HCT116 (cell line): ENCODE measurements around the gene WBP1L. TPM values are rescaled to one million over a fixed set of nuclear protein-coding genes. Genes with fewer than 3 reads are reported as not detected.

Experiments used
- ATAC-seq: fragments of 200-7000 bp; cut with Tn5 transposase; 2 replicates; pipeline ENCODE4 v1.9.1; 2020; ENCODE audit warnings: mild to moderate bottlenecking, moderate library complexity
- BruUV-seq: library from RNA; stranded (reverse); fragments of 400-500 nt; replicated peaks from 2 replicates; lab custom pipeline; 2021; lab: Mats Ljungman, UMichigan
- CTCF ChIA-PET: fragments of 300-600 bp; sonication (Branson Sonifier 250); formaldehyde crosslinking; loops from one replicate; lab custom pipeline; 2021; ENCODE audit warnings: antibody characterized with exemption; lab: Charles Lee
- POLR2A ChIA-PET: fragments of 300-600, 350-600 bp; sonication (Branson Sonifier 250); formaldehyde crosslinking; loops from one replicate; lab custom pipeline; 2021; ENCODE audit warnings: antibody characterized with exemption; lab: Charles Lee
- RAD21 ChIA-PET, 2 experiments: fragments of 300-600 bp; sonication (Branson Sonifier 250); formaldehyde crosslinking; loops; one replicate each; lab custom pipeline; 2023; ENCODE audit warnings: low total read pairs in 2 of 2; ENCODE audit not compliant: uncharacterized antibody in 2 of 2, unreplicated experiment in 2 of 2, low non-redundant PET in 1 of 2; lab: Charles Lee
- DNase-seq: peaks from one replicate; pipeline ENCODE4 v3.0.0-alpha.2; 2010; ENCODE audit warnings: low read depth, low spot score
- H2AFZ ChIP-seq: fragments of 200-600 bp; shearing (Covaris generic), sonication (generic); 2 replicates; pipeline ENCODE4 v1.6.1; 2017; ENCODE audit warnings: low read depth, mixed run types, mixed read lengths, antibody characterized with exemption, low read length; ENCODE audit not compliant: poor library complexity, severe bottlenecking
- H3K27ac ChIP-seq: 2 replicates; pipeline ENCODE4 v1.5.1; 2012; ENCODE audit warnings: low read depth, low read length
- H3K27me3 ChIP-seq: fragments of 200-600 bp; sonication (generic); 2 replicates; pipeline ENCODE4 v1.6.1; 2016; ENCODE audit warnings: mixed run types, low read length, mixed read lengths; ENCODE audit not compliant: insufficient read depth
- H3K36me3 ChIP-seq, 2 experiments: fragments of 200-500 bp in 1 of 2; fragments of 200-600 bp in 1 of 2; sonication (Bioruptor generic) in 1 of 2; sonication (generic) in 1 of 2; 2 replicates each; pipeline versions ENCODE4 v1.5.1 to v1.6.1; 2014 to 2016; ENCODE audit warnings: low read length in 2 of 2, inconsistent platforms in 1 of 2, mixed read lengths in 1 of 2, mixed run types in 1 of 2; ENCODE audit not compliant: insufficient read depth in 2 of 2, control insufficient read depth in 1 of 2
- H3K4me1 ChIP-seq, 2 experiments: fragments of 200-600 bp in 1 of 2; sonication (generic) in 1 of 2; 2 replicates each; pipeline versions ENCODE4 v1.5.1 to v1.6.1; 2012 to 2017; ENCODE audit warnings: low read length in 2 of 2, inconsistent platforms in 1 of 2, mild to moderate bottlenecking in 1 of 2, mixed read lengths in 1 of 2, mixed run types in 1 of 2, moderate library complexity in 1 of 2; ENCODE audit not compliant: insufficient read depth in 2 of 2, control insufficient read depth in 1 of 2
- H3K4me2 ChIP-seq: fragments of 200-600 bp; sonication (generic); 2 replicates; pipeline ENCODE4 v1.6.1; 2017; ENCODE audit warnings: mixed run types, low read length, mixed read lengths
- H3K4me3 ChIP-seq, 2 experiments: fragments of 200-600 bp in 1 of 2; sonication (generic) in 1 of 2; replicated peaks in 1 of 2; 2 replicates each; pipeline ENCODE4 v1.5.1; 2011 to 2016; ENCODE audit warnings: low read length in 2 of 2, control low read depth in 1 of 2, low read depth in 1 of 2, mild to moderate bottlenecking in 1 of 2, mixed read lengths in 1 of 2, mixed run types in 1 of 2
- H3K79me2 ChIP-seq: fragments of 200-600 bp; sonication (generic); 2 replicates; pipeline ENCODE4 v1.6.1; 2017; ENCODE audit warnings: mild to moderate bottlenecking, mixed run types, low read length, moderate library complexity, mixed read lengths; ENCODE audit not compliant: insufficient read depth
- H3K9ac ChIP-seq: fragments of 200-600 bp; sonication (generic); 2 replicates; pipeline ENCODE4 v1.6.1; 2016; ENCODE audit warnings: low read length, mixed read lengths
- H3K9me2 ChIP-seq: fragments of 200-600 bp; sonication (generic), shearing (Covaris generic); 2 replicates; pipeline ENCODE4 v1.6.1; 2017; ENCODE audit warnings: mixed run types, mild to moderate bottlenecking, moderate library complexity; ENCODE audit not compliant: insufficient read depth
- H3K9me3 ChIP-seq, 2 experiments: fragments of 200-500 bp in 1 of 2; fragments of 200-600 bp in 1 of 2; sonication (Bioruptor generic) in 1 of 2; sonication (generic) in 1 of 2; 2 replicates each; pipeline ENCODE4 v1.6.1; 2014 to 2017; ENCODE audit warnings: low read length in 2 of 2, mixed read lengths in 2 of 2, inconsistent platforms in 1 of 2, low read depth in 1 of 2, mild to moderate bottlenecking in 1 of 2, mixed run types in 1 of 2, moderate library complexity in 1 of 2; ENCODE audit not compliant: control insufficient read depth in 1 of 2, insufficient read depth in 1 of 2
- H4K20me1 ChIP-seq: fragments of 200-600 bp; sonication (generic), shearing (Covaris generic); 2 replicates; pipeline ENCODE4 v1.6.1; 2017; ENCODE audit warnings: mixed run types, mild to moderate bottlenecking, moderate library complexity; ENCODE audit not compliant: insufficient read depth
- EGR1 ChIP-seq: IDR thresholded peaks from 2 replicates; pipeline ENCODE4 v1.6.1; 2012; ENCODE audit warnings: low read depth
- ELF1 ChIP-seq: IDR thresholded peaks from 2 replicates; pipeline ENCODE4 v1.6.1; 2012; ENCODE audit warnings: low read depth, borderline replicate concordance
- EZH2 ChIP-seq: fragments of 200-600 bp; sonication (generic); IDR thresholded peaks from 2 replicates; pipeline ENCODE4 v1.6.1; 2017; ENCODE audit warnings: antibody characterized with exemption, mixed run types
- EZH2phosphoT487 ChIP-seq: fragments of 200-600 bp; IDR thresholded peaks from 2 replicates; pipeline ENCODE4 v1.6.1; 2018; ENCODE audit warnings: antibody characterized with exemption, borderline replicate concordance
- JUND ChIP-seq: IDR thresholded peaks from 2 replicates; pipeline ENCODE4 v1.6.1; 2012
- POLR2AphosphoS5 ChIP-seq: IDR thresholded peaks from 2 replicates; pipeline ENCODE4 v1.6.1; 2011; ENCODE audit warnings: mild to moderate bottlenecking, low read depth, low read length, moderate library complexity
- RAD21 ChIP-seq: IDR thresholded peaks from 2 replicates; pipeline ENCODE4 v1.6.1; 2012; ENCODE audit warnings: low read depth, mild to moderate bottlenecking
- SIN3A ChIP-seq: IDR thresholded peaks from 2 replicates; pipeline ENCODE4 v1.6.1; 2012; ENCODE audit warnings: low read depth
- SP1 ChIP-seq: IDR thresholded peaks from 2 replicates; pipeline ENCODE4 v1.6.1; 2012; ENCODE audit warnings: low read depth
- SRF ChIP-seq: IDR thresholded peaks from 2 replicates; pipeline ENCODE4 v1.6.1; 2012; ENCODE audit warnings: low read depth
- TCF7L2 ChIP-seq: IDR thresholded peaks from 2 replicates; pipeline ENCODE4 v1.7.0; 2011; ENCODE audit warnings: borderline replicate concordance, inconsistent platforms; ENCODE audit not compliant: insufficient read depth, insufficient read length; ENCODE audit errors: extremely low read depth
- YY1 ChIP-seq: IDR thresholded peaks from 2 replicates; pipeline ENCODE4 v1.6.1; 2011; ENCODE audit warnings: low read length, low read depth, moderate library complexity, mild to moderate bottlenecking; ENCODE audit not compliant: insufficient replicate concordance; ENCODE audit errors: extremely low read depth
- ZFX ChIP-seq: fragments of 450-650 bp; IDR thresholded peaks from 2 replicates; pipeline ENCODE4 v1.6.1; 2017
- ZNF274 ChIP-seq: fragments of 200-500 bp; sonication (Bioruptor generic); IDR thresholded peaks from 2 replicates; pipeline ENCODE4 v1.6.1; 2014; ENCODE audit warnings: mild to moderate bottlenecking, low read depth, low read length, inconsistent platforms
- intact Hi-C: fragments of 100-400 bp; cut with micrococcal nuclease; formaldehyde crosslinking; loops from 2 replicates; pipeline ENCODE4 v1.10.0; 2022
- total RNA-seq: library from RNA; stranded (reverse); gene quantifications from one replicate; pipeline ENCODE4 v1.2.1, GENCODE V29; 2021; ENCODE audit not compliant: unreplicated experiment
- TF ChIP-seq, protein P1 (sequence below): IDR thresholded peaks from 2 replicates; pipeline ENCODE4 v1.6.1; 2012; ENCODE audit warnings: low read depth
- TF ChIP-seq, protein P2 (sequence below): IDR thresholded peaks from 2 replicates; pipeline ENCODE4 v1.6.1; 2012
- TF ChIP-seq, protein P3 (sequence below): IDR thresholded peaks from 2 replicates; pipeline ENCODE4 v1.6.1; 2012

Gene WBP1L
- total RNA-seq, 1 experiment from 2014 or later, result 25.2 TPM

DNA sequence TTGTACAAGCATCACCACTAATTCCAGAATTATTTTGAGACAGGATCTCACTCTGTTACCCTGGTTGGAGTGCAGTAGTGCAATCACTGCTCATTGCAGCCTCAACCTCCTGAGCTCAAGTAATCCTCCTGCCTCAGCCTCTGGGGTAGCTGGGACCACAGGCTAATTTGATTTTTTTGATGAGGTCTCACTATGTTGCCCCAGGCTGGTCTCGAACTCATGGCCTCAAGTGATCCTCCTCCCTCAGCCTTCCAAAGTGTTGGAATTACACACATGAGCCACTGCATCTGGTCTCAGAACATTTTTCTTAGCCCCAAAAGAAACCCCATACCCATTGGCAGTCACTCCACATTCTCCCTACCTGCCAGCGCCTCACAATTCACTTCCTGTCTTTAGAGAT, 3.5 kb upstream of the WBP1L start (continued):
- TF ChIP-seq, protein P1, sequence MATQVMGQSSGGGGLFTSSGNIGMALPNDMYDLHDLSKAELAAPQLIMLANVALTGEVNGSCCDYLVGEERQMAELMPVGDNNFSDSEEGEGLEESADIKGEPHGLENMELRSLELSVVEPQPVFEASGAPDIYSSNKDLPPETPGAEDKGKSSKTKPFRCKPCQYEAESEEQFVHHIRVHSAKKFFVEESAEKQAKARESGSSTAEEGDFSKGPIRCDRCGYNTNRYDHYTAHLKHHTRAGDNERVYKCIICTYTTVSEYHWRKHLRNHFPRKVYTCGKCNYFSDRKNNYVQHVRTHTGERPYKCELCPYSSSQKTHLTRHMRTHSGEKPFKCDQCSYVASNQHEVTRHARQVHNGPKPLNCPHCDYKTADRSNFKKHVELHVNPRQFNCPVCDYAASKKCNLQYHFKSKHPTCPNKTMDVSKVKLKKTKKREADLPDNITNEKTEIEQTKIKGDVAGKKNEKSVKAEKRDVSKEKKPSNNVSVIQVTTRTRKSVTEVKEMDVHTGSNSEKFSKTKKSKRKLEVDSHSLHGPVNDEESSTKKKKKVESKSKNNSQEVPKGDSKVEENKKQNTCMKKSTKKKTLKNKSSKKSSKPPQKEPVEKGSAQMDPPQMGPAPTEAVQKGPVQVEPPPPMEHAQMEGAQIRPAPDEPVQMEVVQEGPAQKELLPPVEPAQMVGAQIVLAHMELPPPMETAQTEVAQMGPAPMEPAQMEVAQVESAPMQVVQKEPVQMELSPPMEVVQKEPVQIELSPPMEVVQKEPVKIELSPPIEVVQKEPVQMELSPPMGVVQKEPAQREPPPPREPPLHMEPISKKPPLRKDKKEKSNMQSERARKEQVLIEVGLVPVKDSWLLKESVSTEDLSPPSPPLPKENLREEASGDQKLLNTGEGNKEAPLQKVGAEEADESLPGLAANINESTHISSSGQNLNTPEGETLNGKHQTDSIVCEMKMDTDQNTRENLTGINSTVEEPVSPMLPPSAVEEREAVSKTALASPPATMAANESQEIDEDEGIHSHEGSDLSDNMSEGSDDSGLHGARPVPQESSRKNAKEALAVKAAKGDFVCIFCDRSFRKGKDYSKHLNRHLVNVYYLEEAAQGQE, result no peak
- no peak for TF ChIP-seq TCF7L2
- TF ChIP-seq, protein P2, sequence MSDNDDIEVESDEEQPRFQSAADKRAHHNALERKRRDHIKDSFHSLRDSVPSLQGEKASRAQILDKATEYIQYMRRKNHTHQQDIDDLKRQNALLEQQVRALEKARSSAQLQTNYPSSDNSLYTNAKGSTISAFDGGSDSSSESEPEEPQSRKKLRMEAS, result no peak

DNA sequence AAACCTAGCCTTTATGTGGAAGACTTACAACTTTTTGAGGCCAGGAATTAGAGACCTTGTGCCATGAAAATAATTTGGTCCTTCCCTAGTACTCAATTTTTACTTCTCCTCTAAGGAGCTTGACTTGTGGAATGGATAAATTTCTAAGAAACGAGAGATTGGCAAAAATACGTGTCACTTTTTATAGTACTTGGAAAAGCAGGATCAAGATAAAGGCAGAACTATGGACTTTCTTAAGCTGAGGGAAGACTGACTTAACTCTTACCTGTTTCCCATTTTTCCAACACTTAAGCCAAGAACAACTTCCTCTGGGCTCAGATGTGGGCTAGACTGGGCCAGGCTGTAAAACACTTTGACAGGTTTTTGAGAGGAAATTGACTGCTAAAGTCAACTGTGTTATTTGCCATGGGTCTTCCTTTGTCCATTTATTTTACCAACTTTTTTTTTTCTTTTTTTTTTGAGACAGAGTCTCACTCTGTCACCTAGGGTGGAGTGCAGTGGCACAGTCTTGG, 2.0 kb upstream of the WBP1L start:
- Histone ChIP-seq H3K9me3 (no peaks in the 10 kb centered on the region), H3K4me3 (no peak overlapping the region), H3K4me2 (no peak overlapping the region), H3K36me3 (no peaks in the 10 kb centered on the region), H3K27me3 (no peaks in the 10 kb centered on the region), H2AFZ (no peak overlapping the region), H3K79me2 (peaks cover 21% of the 10 kb centered on the region), H3K27ac (no peak overlapping the region), H3K9ac (no peak overlapping the region), H4K20me1 (no peaks in the 10 kb centered on the region), H3K4me1 (peaks cover 3 to 14% of the 10 kb centered on the region in 2 experiments; a peak in 3 of 4 replicates), H3K9me2 (peaks cover 8% of the 10 kb centered on the region; the same call in 1 of the 2 replicates)
- RAD21 ChIA-PET, result no interaction called here
- intact Hi-C loops, result no loop called here
- BruUV-seq, result no TSS peak
- ATAC-seq (no peak), DNase-seq (no peak)
- POLR2A ChIA-PET, result no interaction called here
- CTCF ChIA-PET, result interaction anchor here (0.9 to 1.3 kb wide), 2 partner anchors 10 kb away, joined by 3 to 4 read pairs; no protein-coding TSS in a partner anchor
- TF ChIP-seq, protein P3, sequence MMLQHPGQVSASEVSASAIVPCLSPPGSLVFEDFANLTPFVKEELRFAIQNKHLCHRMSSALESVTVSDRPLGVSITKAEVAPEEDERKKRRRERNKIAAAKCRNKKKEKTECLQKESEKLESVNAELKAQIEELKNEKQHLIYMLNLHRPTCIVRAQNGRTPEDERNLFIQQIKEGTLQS, result no peak
- TF ChIP-seq ELF1 (no peak), ZFX (no peak), YY1 (no peak), SP1 (no peak), TCF7L2 (no peak), POLR2AphosphoS5 (no peak), SIN3A (no peak), EZH2phosphoT487 (no peak), EGR1 (no peak), JUND (no peak), RAD21 (no peak), SRF (no peak), EZH2 (no peak), ZNF274 (no peak)
- TF ChIP-seq, protein P1, result no peak
- TF ChIP-seq, protein P2, result no peak
